ENCODE measurements around the gene PLXNC1. TPM values are rescaled to one million over a fixed set of nuclear protein-coding genes. Genes with fewer than 3 reads are reported as not detected.

The PLXNC1 gene
- total and polyA plus RNA-seq, 4 donors: 1.7 to 70.0 (median 36.3) TPM

GRCh38 chr12:94165138-94165537 lies 16.8 kb downstream of the PLXNC1 start:
- H3K4me3 ChIP-seq: no peak overlapping the region
- no peak for DNase-seq
- H3K27ac ChIP-seq (ENCODE audit: low read depth in 1 of 2, low read length in 1 of 2): no peak overlapping the region

GRCh38 chr12:94165670-94166364 lies 17.4 kb downstream of the PLXNC1 start:
- Histone ChIP-seq H3K9me3 (ENCODE audit: control insufficient read depth in 4 of 4, insufficient read depth in 3 of 4, low read length in 3 of 4) (peaks cover 0 to 2% (median 0%) of the 10 kb centered on the region in 4 donors), H3K9ac (ENCODE audit: insufficient read depth in 1 of 2, low read length in 2 of 2) (no peak overlapping the region), H3K27me3 (ENCODE audit: control insufficient read depth in 3 of 3, insufficient read depth in 3 of 3, low read length in 2 of 3) (peaks cover 0 to 4% (median 0%) of the 10 kb centered on the region in 3 donors), H3K4me1 (ENCODE audit: control insufficient read depth in 5 of 5, insufficient read depth in 5 of 5, low read length in 5 of 5) (peaks cover 0 to 2% (median 0%) of the 10 kb centered on the region in 5 donors), H3K27ac (ENCODE audit: low read depth in 1 of 2, low read length in 1 of 2) (no peak overlapping the region), H3K4me3 (no peak overlapping the region), H3K36me3 (ENCODE audit: control insufficient read depth in 4 of 4, insufficient read depth in 4 of 4, low read length in 4 of 4) (no peaks in the 10 kb centered on the region)
- no peak for ATAC-seq (ENCODE audit: insufficient read depth, low FRiP score)
- WGBS, 2 donors: 75 to 78% methylated on average over 6 of the region's 6 CpGs
- no peak for TF ChIP-seq CTCF (IDR thresholded peaks at IDR 0.05; ENCODE audit: control extremely low read depth, extremely low read depth)
- DNase-seq: no peak

More at GRCh38 chr12:94165138-94165537, 16.8 kb downstream of the PLXNC1 start:
- Histone ChIP-seq H3K27me3 (ENCODE audit: control insufficient read depth in 3 of 3, insufficient read depth in 3 of 3, low read length in 2 of 3) (peaks cover 0 to 4% (median 0%) of the 10 kb centered on the region in 3 donors), H3K9ac (ENCODE audit: insufficient read depth in 1 of 2, low read length in 2 of 2) (no peak overlapping the region), H3K9me3 (ENCODE audit: control insufficient read depth in 4 of 4, insufficient read depth in 3 of 4, low read length in 3 of 4) (peaks cover 0 to 2% (median 0%) of the 10 kb centered on the region in 4 donors), H3K36me3 (ENCODE audit: control insufficient read depth in 4 of 4, insufficient read depth in 4 of 4, low read length in 4 of 4) (no peaks in the 10 kb centered on the region), H3K4me1 (ENCODE audit: control insufficient read depth in 5 of 5, insufficient read depth in 5 of 5, low read length in 5 of 5) (peaks cover 0 to 2% (median 0%) of the 10 kb centered on the region in 5 donors)
- WGBS, 2 donors: 82 to 90% methylated on average over 4 of the region's 4 CpGs
- ATAC-seq (ENCODE audit: insufficient read depth, low FRiP score): no peak
- no peak for TF ChIP-seq CTCF (IDR thresholded peaks at IDR 0.05; ENCODE audit: control extremely low read depth, extremely low read depth)

DNA sequence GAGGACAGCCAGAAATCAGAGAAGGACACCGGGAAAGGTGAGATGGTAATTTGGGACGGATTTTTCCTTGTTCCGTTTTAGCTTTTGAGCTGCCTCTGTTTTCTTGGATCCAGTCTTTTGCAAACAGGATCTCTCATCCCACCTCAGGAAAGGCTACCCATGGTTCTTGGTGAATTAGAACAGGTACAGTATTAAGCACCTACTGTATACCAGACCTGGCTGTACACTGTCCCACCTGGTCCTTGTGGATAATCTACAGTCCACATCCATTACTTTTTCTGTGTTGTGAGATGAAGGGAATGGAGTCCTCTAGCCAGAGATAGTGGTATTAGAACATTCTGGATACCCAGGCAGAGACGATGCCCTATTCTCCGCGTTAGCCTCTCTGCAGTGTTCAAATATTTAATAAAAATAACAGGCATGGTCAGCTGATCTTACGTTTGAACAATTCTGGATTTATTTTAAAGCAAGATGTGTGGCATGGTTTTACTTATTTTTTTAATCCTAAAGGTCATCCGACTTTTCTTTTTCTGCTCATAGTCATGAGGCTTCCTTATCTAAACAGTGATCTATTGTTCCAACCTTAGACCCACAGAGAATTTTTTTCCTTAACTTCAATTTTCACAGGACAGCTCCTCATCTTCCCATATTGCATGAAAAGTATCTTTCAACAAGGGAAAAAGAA lies 18.8 kb downstream of the PLXNC1 start:
- Histone ChIP-seq H3K4me1 (ENCODE audit: control insufficient read depth in 5 of 5, insufficient read depth in 5 of 5, low read length in 5 of 5) (peaks cover 0 to 3% (median 0%) of the 10 kb centered on the region in 5 donors), H3K27ac (ENCODE audit: low read depth in 1 of 2, low read length in 1 of 2) (no peak overlapping the region), H3K27me3 (ENCODE audit: control insufficient read depth in 3 of 3, insufficient read depth in 3 of 3, low read length in 2 of 3) (peaks cover 0 to 4% (median 0%) of the 10 kb centered on the region in 3 donors), H3K9ac (ENCODE audit: insufficient read depth in 1 of 2, low read length in 2 of 2) (no peak overlapping the region), H3K9me3 (ENCODE audit: control insufficient read depth in 4 of 4, insufficient read depth in 3 of 4, low read length in 3 of 4) (peaks cover 0 to 2% (median 0%) of the 10 kb centered on the region in 4 donors), H3K4me3 (no peak overlapping the region), H3K36me3 (ENCODE audit: control insufficient read depth in 4 of 4, insufficient read depth in 4 of 4, low read length in 4 of 4) (peaks cover 0 to 2% (median 0%) of the 10 kb centered on the region in 4 donors)
- TF ChIP-seq CTCF (IDR thresholded peaks at IDR 0.05; ENCODE audit: control extremely low read depth, extremely low read depth): no peak
- ATAC-seq (ENCODE audit: insufficient read depth, low FRiP score) (no peak), DNase-seq (no peak)
- WGBS, 2 donors: 88 to 90% methylated on average over 8 of the region's 8 CpGs

All from lung (tissue), 12 donors.